HepG2 (cell line): ENCODE measurements around the gene MORF4L2. TPM values are rescaled to one million over a fixed set of nuclear protein-coding genes. Genes with fewer than 3 reads are reported as not detected.
A peak's percentile ranks its signal among the peaks of the same experiment; 100 is the strongest.

Experiments used
- MEIS1 ChIP-seq: sonication (generic); formaldehyde crosslinking; IDR thresholded peaks from 2 replicates; pipeline ENCODE4 v1.9.0; 2021; ENCODE audit warnings: mild to moderate bottlenecking, missing genetic modification reagents, moderate library complexity, borderline replicate concordance
- NFYB ChIP-seq: sonication (generic); formaldehyde crosslinking; IDR thresholded peaks from 2 replicates; pipeline ENCODE4 v1.4.0; 2020; ENCODE audit warnings: missing genetic modification reagents
- POLR2AphosphoS2 ChIP-seq: IDR thresholded peaks from 2 replicates; pipeline ENCODE4 v1.6.1; 2011; ENCODE audit warnings: low read depth, low read length, improper control_type of control experiment
- RFX3 ChIP-seq: IDR thresholded peaks from 2 replicates; pipeline ENCODE4 v1.6.1; 2016; ENCODE audit warnings: missing biosample characterization, missing genetic modification reagents
- SNAI1 ChIP-seq: sonication (generic); formaldehyde crosslinking; IDR thresholded peaks from 2 replicates; pipeline ENCODE4 v1.5.0; 2020; ENCODE audit warnings: mild to moderate bottlenecking, missing genetic modification reagents, borderline replicate concordance
- SP1 ChIP-seq, 2 experiments: fragments of 450-650 bp in 1 of 2; sonication (generic) in 1 of 2; formaldehyde crosslinking in 1 of 2; IDR thresholded peaks; 2 replicates each; pipeline versions ENCODE4 v1.4.0 to v1.6.1; 2016 to 2020; ENCODE audit warnings: missing genetic modification reagents in 1 of 2
- SP140L ChIP-seq: sonication (generic); formaldehyde crosslinking; IDR thresholded peaks from 2 replicates; pipeline ENCODE4 v1.4.0; 2020; ENCODE audit warnings: missing genetic modification reagents, borderline replicate concordance
- TBP ChIP-seq: sonication (generic); formaldehyde crosslinking; IDR thresholded peaks from 2 replicates; pipeline ENCODE4 v1.5.0; 2020; ENCODE audit warnings: missing genetic modification reagents
- TFE3 ChIP-seq: IDR thresholded peaks from 2 replicates; pipeline ENCODE4 v1.6.1; 2016
- ZNF407 ChIP-seq: sonication (generic); formaldehyde crosslinking; IDR thresholded peaks from one replicate; pipeline ENCODE4 v1.5.1; 2020; ENCODE audit warnings: mild to moderate bottlenecking, missing genetic modification reagents; ENCODE audit errors: not compliant biosample characterization
- ZNF773 ChIP-seq: sonication (generic); formaldehyde crosslinking; IDR thresholded peaks from 2 replicates; pipeline ENCODE4 v1.4.0; 2020; ENCODE audit warnings: missing genetic modification reagents, borderline replicate concordance
- polyA plus RNA-seq, 8 experiments: library from polyadenylated mRNA; depleted of rRNA in 3 of 8; stranded (reverse) in 7 of 8; unstranded in 1 of 8; fragments of >200 nt; fragmentation: Illumina TruSeq in 4 of 8; extraction: Trizol in 4 of 8; gene quantifications; 2 replicates each; pipeline versions ENCODE4 v1.2.1 to v1.2.3, GENCODE V29; 2011 to 2016; ENCODE audit warnings: low read depth in 4 of 8, missing spikeins in 1 of 8, mixed read lengths in 1 of 8; ENCODE audit not compliant: insufficient read depth in 1 of 8
- total RNA-seq, 5 experiments: library from RNA; depleted of rRNA; stranded (reverse); fragments of >200 nt; fragmentation: Illumina TruSeq; extraction: Trizol; gene quantifications; 2 replicates each; pipeline ENCODE4 v1.2.3, GENCODE V29; 2016; ENCODE audit warnings: low read depth in 1 of 5
- TF ChIP-seq, protein P1 (sequence below): sonication (generic); formaldehyde crosslinking; IDR thresholded peaks from 2 replicates; pipeline ENCODE4 v1.4.0; 2020; ENCODE audit warnings: missing genetic modification reagents

The MORF4L2 gene
- total and polyA plus RNA-seq, 2 of the 13 experiments (the other 11 are each of a cell fraction or from before 2014, with no cell fraction given): 358 to 469 TPM

GRCh38 chrX:103686199-103687072, at the start of gene MORF4L2 (continued):
- peak; percentile 36; the same call in 1 of the 2 replicates for TF ChIP-seq RFX3 (CRISPR knock-in tag)
- TF ChIP-seq SP1 (IDR thresholded peaks at IDR 0.05): no peak
- 0 out of 2 replicates have a peak, but pooled peaks have one; percentile 16 for TF ChIP-seq SP1 (CRISPR knock-in tag; IDR thresholded peaks at IDR 0.05)
- no peak for TF ChIP-seq SNAI1 (CRISPR knock-in tag)
- TF ChIP-seq, protein P1, sequence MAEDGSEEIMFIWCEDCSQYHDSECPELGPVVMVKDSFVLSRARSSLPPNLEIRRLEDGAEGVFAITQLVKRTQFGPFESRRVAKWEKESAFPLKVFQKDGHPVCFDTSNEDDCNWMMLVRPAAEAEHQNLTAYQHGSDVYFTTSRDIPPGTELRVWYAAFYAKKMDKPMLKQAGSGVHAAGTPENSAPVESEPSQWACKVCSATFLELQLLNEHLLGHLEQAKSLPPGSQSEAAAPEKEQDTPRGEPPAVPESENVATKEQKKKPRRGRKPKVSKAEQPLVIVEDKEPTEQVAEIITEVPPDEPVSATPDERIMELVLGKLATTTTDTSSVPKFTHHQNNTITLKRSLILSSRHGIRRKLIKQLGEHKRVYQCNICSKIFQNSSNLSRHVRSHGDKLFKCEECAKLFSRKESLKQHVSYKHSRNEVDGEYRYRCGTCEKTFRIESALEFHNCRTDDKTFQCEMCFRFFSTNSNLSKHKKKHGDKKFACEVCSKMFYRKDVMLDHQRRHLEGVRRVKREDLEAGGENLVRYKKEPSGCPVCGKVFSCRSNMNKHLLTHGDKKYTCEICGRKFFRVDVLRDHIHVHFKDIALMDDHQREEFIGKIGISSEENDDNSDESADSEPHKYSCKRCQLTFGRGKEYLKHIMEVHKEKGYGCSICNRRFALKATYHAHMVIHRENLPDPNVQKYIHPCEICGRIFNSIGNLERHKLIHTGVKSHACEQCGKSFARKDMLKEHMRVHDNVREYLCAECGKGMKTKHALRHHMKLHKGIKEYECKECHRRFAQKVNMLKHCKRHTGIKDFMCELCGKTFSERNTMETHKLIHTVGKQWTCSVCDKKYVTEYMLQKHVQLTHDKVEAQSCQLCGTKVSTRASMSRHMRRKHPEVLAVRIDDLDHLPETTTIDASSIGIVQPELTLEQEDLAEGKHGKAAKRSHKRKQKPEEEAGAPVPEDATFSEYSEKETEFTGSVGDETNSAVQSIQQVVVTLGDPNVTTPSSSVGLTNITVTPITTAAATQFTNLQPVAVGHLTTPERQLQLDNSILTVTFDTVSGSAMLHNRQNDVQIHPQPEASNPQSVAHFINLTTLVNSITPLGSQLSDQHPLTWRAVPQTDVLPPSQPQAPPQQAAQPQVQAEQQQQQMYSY (CRISPR knock-in tag): peak; percentile 86
- TF ChIP-seq TBP (CRISPR knock-in tag): no peak
- no peak for TF ChIP-seq MEIS1 (CRISPR knock-in tag)
- peak; percentile 93 for TF ChIP-seq NFYB (CRISPR knock-in tag)
- TF ChIP-seq POLR2AphosphoS2: peak; percentile 78; the same call in 1 of the 2 replicates
- TF ChIP-seq TFE3 (CRISPR knock-in tag): no peak
- TF ChIP-seq ZNF773 (CRISPR knock-in tag): no peak
- no peak for TF ChIP-seq SP140L (CRISPR knock-in tag)
- TF ChIP-seq ZNF407 (CRISPR knock-in tag): no peak
